Left colon (tissue), 2 donors: ENCODE measurements around the gene CLBA1. TPM values are rescaled to one million over a fixed set of nuclear protein-coding genes. Genes with fewer than 3 reads are reported as not detected.
"Not testable (repeated sequence)": the region's sequence is repeated elsewhere in the genome, so short reads cannot be mapped to it uniquely, and the experiment has no call there.

Source experiments
- ATAC-seq: fragments of 200-7000 bp; cut with Tn5 transposase; one replicate; pipeline ENCODE4 v1.9.1; 2020; ENCODE audit warnings: mild to moderate bottlenecking, moderate library complexity
- DNase-seq, 2 donors: peaks; one replicate each; pipeline ENCODE4 v3.0.0-alpha.2; 2020
- intact Hi-C, 2 donors: fragments of 100-400 bp; cut with DNase I in 1 of 2; cut with micrococcal nuclease in 1 of 2; formaldehyde crosslinking; loops; one replicate each; pipeline versions ENCODE4 v1.11.2 to v1.14.0; 2022; cut with DNase I, micrococcal nuclease
- long read RNA-seq: library from polyadenylated mRNA; unstranded; transcript quantifications from one replicate; pipeline ENCODE4 v2.0.0, GENCODE V29; 2021
- total RNA-seq, 2 donors: library from RNA; stranded (reverse); fragmentation: NEBNext Ultra II Directional; extraction: Animal tissue kit (Norgen Biotek cat#: 25700); gene quantifications; one replicate each; pipeline ENCODE4 v1.2.1, GENCODE V29; 2021
- donor health status: DM: no; HTN: no; CAD: no.
- donor health status: DM: yes; HTN: yes; CAD: no.

The CLBA1 gene
- total RNA-seq, result 1 to 10 TPM; 4.2 to 6.5 TPM
- long read RNA-seq, partial matches to known transcripts, result 1 of 9 reads
- long read RNA-seq, other reads (novel, unspliced or antisense), result 2 of 9 reads

- intact Hi-C loops, result no loop called here
- DNase-seq, result peak; percentile 87 to 90
These were observed at the start of gene CLBA1 for GRCh38 chr14:104985675-104986486. Gene CLBA1 (plus strand): TSS chr14:104985788. CDS start chr14:104986432, 644 bp downstream.

GRCh38 chr14:104935955-104936354, 49.6 kb upstream of the CLBA1 start:
- DNase-seq, result no peak
- no peak for ATAC-seq
- intact Hi-C loops, result no loop called here

More at GRCh38 chr14:104985675-104986486, at the start of gene CLBA1:
- peak; percentile 98 for ATAC-seq

- ATAC-seq, result no peak
- peak in 1 of 2 donors; percentile 17 for DNase-seq
- intact Hi-C loops, result no loop called here
These were observed 49.0 kb upstream of the CLBA1 start for GRCh38 chr14:104936361-104937155.

- DNase-seq (no peak), ATAC-seq (no peak)
- intact Hi-C loops, result no loop called here
These were observed 48.4 kb upstream of the CLBA1 start for GRCh38 chr14:104937161-104937560.

GRCh38 chr14:104937694-104938365, 47.8 kb upstream of the CLBA1 start:
- DNase-seq (no peak), ATAC-seq (no peak)
- intact Hi-C loops, result no loop called here

GRCh38 chr14:104938436-104938835, 47.2 kb upstream of the CLBA1 start:
- intact Hi-C loops, result no loop called here

GRCh38 chr14:104938960-104939359, 46.6 kb upstream of the CLBA1 start:
- DNase-seq, result no peak
- no peak for ATAC-seq
- intact Hi-C loops, result no loop called here

More at GRCh38 chr14:104938436-104938835, 47.2 kb upstream of the CLBA1 start:
- DNase-seq (no peak), ATAC-seq (no peak)

- intact Hi-C loops, result no loop called here
- ATAC-seq (no peak), DNase-seq (peak in 1 of 2 donors; percentile 15)
These were observed 45.8 kb upstream of the CLBA1 start for GRCh38 chr14:104939666-104940410.

GRCh38 chr14:104940526-104941150, 45.0 kb upstream of the CLBA1 start:
- DNase-seq (no peak), ATAC-seq (no peak)
- intact Hi-C loops, result no loop called here

GRCh38 chr14:104941508-104942365, 43.9 kb upstream of the CLBA1 start:
- intact Hi-C loops, result no loop called here
- no peak for ATAC-seq
- DNase-seq, result peak in 1 of 2 donors; percentile 20

GRCh38 chr14:104942586-104942985, 43.0 kb upstream of the CLBA1 start:
- ATAC-seq (no peak), DNase-seq (peak in 1 of 2 donors; percentile 14)
- intact Hi-C loops, result no loop called here

GRCh38 chr14:104943216-104944015, 42.2 kb upstream of the CLBA1 start:
- DNase-seq, ATAC-seq, intact Hi-C loops: not testable (repeated sequence)

GRCh38 chr14:104944016-104944308, 41.6 kb upstream of the CLBA1 start:
- DNase-seq, ATAC-seq, intact Hi-C loops: not testable (repeated sequence)

- peak in 1 of 2 donors; percentile 15 for DNase-seq
- intact Hi-C loops, ATAC-seq: not testable (repeated sequence)
These were observed 41.0 kb upstream of the CLBA1 start for GRCh38 chr14:104944436-104945205.

- intact Hi-C loops, ATAC-seq: not testable (repeated sequence)
These were observed 40.3 kb upstream of the CLBA1 start for GRCh38 chr14:104945266-104945665.

More at GRCh38 chr14:104945266-104945665, 40.3 kb upstream of the CLBA1 start:
- DNase-seq, result peak in 1 of 2 donors; percentile 11
